Measurements from ENCODE around the gene RHBDL1.

GRCh38 chr16:627454-628239 is 47.8 kb upstream of the RHBDL1 start:
- TF ChIP-seq, protein P1, sequence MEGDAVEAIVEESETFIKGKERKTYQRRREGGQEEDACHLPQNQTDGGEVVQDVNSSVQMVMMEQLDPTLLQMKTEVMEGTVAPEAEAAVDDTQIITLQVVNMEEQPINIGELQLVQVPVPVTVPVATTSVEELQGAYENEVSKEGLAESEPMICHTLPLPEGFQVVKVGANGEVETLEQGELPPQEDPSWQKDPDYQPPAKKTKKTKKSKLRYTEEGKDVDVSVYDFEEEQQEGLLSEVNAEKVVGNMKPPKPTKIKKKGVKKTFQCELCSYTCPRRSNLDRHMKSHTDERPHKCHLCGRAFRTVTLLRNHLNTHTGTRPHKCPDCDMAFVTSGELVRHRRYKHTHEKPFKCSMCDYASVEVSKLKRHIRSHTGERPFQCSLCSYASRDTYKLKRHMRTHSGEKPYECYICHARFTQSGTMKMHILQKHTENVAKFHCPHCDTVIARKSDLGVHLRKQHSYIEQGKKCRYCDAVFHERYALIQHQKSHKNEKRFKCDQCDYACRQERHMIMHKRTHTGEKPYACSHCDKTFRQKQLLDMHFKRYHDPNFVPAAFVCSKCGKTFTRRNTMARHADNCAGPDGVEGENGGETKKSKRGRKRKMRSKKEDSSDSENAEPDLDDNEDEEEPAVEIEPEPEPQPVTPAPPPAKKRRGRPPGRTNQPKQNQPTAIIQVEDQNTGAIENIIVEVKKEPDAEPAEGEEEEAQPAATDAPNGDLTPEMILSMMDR (IDR thresholded peaks at IDR 0.05; ENCODE audit: extremely low read depth in 1 of 2, insufficient read depth in 1 of 2, low read depth in 1 of 2, low read length in 2 of 2), result no peak
- TF ChIP-seq POLR2A (IDR thresholded peaks at IDR 0.05; ENCODE audit: low read depth, low read length) (no peak), MYC (IDR thresholded peaks at IDR 0.05; ENCODE audit: low read depth, low read length) (no peak), POLR2AphosphoS5 (IDR thresholded peaks at IDR 0.05; ENCODE audit: insufficient read depth, low read depth, low read length) (no peak), EZH2 (IDR thresholded peaks at IDR 0.05; ENCODE audit: borderline replicate concordance, low read depth, low read length, severe bottlenecking) (no peak), JUN (IDR thresholded peaks at IDR 0.05; ENCODE audit: borderline replicate concordance, insufficient read depth, insufficient read length, low read depth) (no peak)
- TF ChIP-seq, protein P2, sequence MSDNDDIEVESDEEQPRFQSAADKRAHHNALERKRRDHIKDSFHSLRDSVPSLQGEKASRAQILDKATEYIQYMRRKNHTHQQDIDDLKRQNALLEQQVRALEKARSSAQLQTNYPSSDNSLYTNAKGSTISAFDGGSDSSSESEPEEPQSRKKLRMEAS (IDR thresholded peaks at IDR 0.05; ENCODE audit: insufficient read depth, insufficient read length), result no peak

All from endothelial cell of umbilical vein (primary cell).